Nephron progenitor cell (in vitro differentiated cells): Measurements from ENCODE around the gene LAMTOR2.

Experiments used
- DNase-seq: peaks from one replicate; pipeline ENCODE4 v3.0.0; 2021
- H3K27ac Mint-ChIP-seq: 2 replicates; pipeline ENCODE4 v1.8.0; 2021; ENCODE audit warnings: mild to moderate bottlenecking, moderate library complexity, mixed read lengths
- H3K27me3 Mint-ChIP-seq: 2 replicates; pipeline ENCODE4 v1.8.0; 2021; ENCODE audit warnings: mild to moderate bottlenecking, low read depth, mixed read lengths; ENCODE audit not compliant: poor library complexity
- H3K36me3 Mint-ChIP-seq: 2 replicates; pipeline ENCODE4 v1.8.0; 2021; ENCODE audit warnings: low read depth, mixed read lengths
- H3K4me1 Mint-ChIP-seq: 2 replicates; pipeline ENCODE4 v1.8.0; 2021; ENCODE audit warnings: mixed read lengths
- H3K4me3 Mint-ChIP-seq: 2 replicates; pipeline ENCODE4 v1.8.0; 2021; ENCODE audit warnings: mild to moderate bottlenecking, moderate library complexity, mixed read lengths
- H3K9me3 Mint-ChIP-seq: 2 replicates; pipeline ENCODE4 v1.8.0; 2021; ENCODE audit warnings: mild to moderate bottlenecking, moderate library complexity, mixed read lengths
- CTCF ChIP-seq: fragments of 200-600 bp; sonication (generic); IDR thresholded peaks from 2 replicates; pipeline ENCODE4 v1.5.0; 2021; ENCODE audit warnings: antibody characterized with exemption

LAMTOR2 gene

GRCh38 chr1:156099282-156099681, 44.7 kb downstream of the LAMTOR2 start:
- no peak overlapping the region for H3K4me3 Mint-ChIP-seq
- TF ChIP-seq CTCF: no peak
- H3K27me3 Mint-ChIP-seq: peaks cover 2% of the 10 kb centered on the region
- DNase-seq: no peak
- H3K4me1 Mint-ChIP-seq: peaks cover 67% of the 10 kb centered on the region
- H3K27ac Mint-ChIP-seq: no peak overlapping the region
- no peaks in the 10 kb centered on the region for H3K9me3 Mint-ChIP-seq
- peaks cover 36% of the 10 kb centered on the region for H3K36me3 Mint-ChIP-seq

GRCh38 chr1:156100205-156100995, 45.8 kb downstream of the LAMTOR2 start:
- TF ChIP-seq CTCF: no peak
- no peak for DNase-seq
- Mint-ChIP-seq H3K27ac (peak overlapping the region; percentile 66), H3K9me3 (no peaks in the 10 kb centered on the region), H3K36me3 (peaks cover 29% of the 10 kb centered on the region), H3K4me1 (peaks cover 77% of the 10 kb centered on the region), H3K4me3 (no peak overlapping the region), H3K27me3 (peaks cover under 1% of the 10 kb centered on the region)

- Mint-ChIP-seq H3K27ac (no peak overlapping the region), H3K4me3 (no peak overlapping the region), H3K36me3 (peaks cover 16% of the 10 kb centered on the region), H3K27me3 (peaks cover 10% of the 10 kb centered on the region), H3K9me3 (no peaks in the 10 kb centered on the region), H3K4me1 (peaks cover 77% of the 10 kb centered on the region)
- TF ChIP-seq CTCF: no peak
- no peak for DNase-seq
Measured at GRCh38 chr1:156101880-156102279, 47.3 kb downstream of the LAMTOR2 start.

- Mint-ChIP-seq H3K27me3 (peaks cover 10% of the 10 kb centered on the region), H3K4me1 (peaks cover 78% of the 10 kb centered on the region), H3K9me3 (no peaks in the 10 kb centered on the region), H3K36me3 (peaks cover 12% of the 10 kb centered on the region), H3K27ac (peak overlapping the region; percentile 61), H3K4me3 (no peak overlapping the region)
- no peak for TF ChIP-seq CTCF
- DNase-seq: no peak
Measured at GRCh38 chr1:156102633-156103511, 48.3 kb downstream of the LAMTOR2 start.

GRCh38 chr1:156103521-156103947, 49.0 kb downstream of the LAMTOR2 start:
- Mint-ChIP-seq H3K4me1 (peaks cover 71% of the 10 kb centered on the region), H3K27ac (peak overlapping the region; percentile 61), H3K4me3 (no peak overlapping the region), H3K9me3 (no peaks in the 10 kb centered on the region), H3K36me3 (peaks cover 5% of the 10 kb centered on the region), H3K27me3 (peaks cover 10% of the 10 kb centered on the region)
- TF ChIP-seq CTCF: no peak
- no peak for DNase-seq
